MCF 10A (cell line): ENCODE data around the gene INTS11. TPM values are rescaled to one million over a fixed set of nuclear protein-coding genes. Genes with fewer than 3 reads are reported as not detected.

Experiments
- BruUV-seq: library from RNA; stranded (reverse); fragments of 400-500 nt; replicated peaks from 2 replicates; lab custom pipeline; 2021; lab: Mats Ljungman, UMichigan
- CTCF ChIA-PET: fragments of 300-600 bp; sonication (Branson Sonifier 250); formaldehyde crosslinking; extraction: SDS; loops from one replicate; lab custom pipeline; 2021; ENCODE audit warnings: antibody characterized with exemption, inconsistent platforms; lab: Yijun Ruan, JAX
- POLR2A ChIA-PET: fragments of 300-600, 350-650 bp; sonication (Branson Sonifier 250); formaldehyde crosslinking; extraction: SDS; loops from one replicate; lab custom pipeline; 2020; ENCODE audit warnings: antibody characterized with exemption, inconsistent platforms; lab: Yijun Ruan, JAX
- DNase-seq: peaks from one replicate; pipeline ENCODE4 v3.0.0-alpha.2; 2018; ENCODE audit not compliant: unreplicated experiment
- H3K27ac Mint-ChIP-seq: one replicate; pipeline ENCODE4 v1.8.0; 2022; ENCODE audit warnings: mild to moderate bottlenecking, low read depth, mixed read lengths; ENCODE audit not compliant: unreplicated experiment
- H3K27me3 Mint-ChIP-seq: one replicate; pipeline ENCODE4 v1.8.0; 2022; ENCODE audit warnings: mixed read lengths; ENCODE audit not compliant: insufficient read depth, unreplicated experiment
- H3K36me3 Mint-ChIP-seq: one replicate; pipeline ENCODE4 v1.8.0; 2022; ENCODE audit warnings: mild to moderate bottlenecking, moderate library complexity, mixed read lengths; ENCODE audit not compliant: insufficient read depth, unreplicated experiment
- H3K4me1 Mint-ChIP-seq: one replicate; pipeline ENCODE4 v1.8.0; 2022; ENCODE audit warnings: mixed read lengths; ENCODE audit not compliant: insufficient read depth, unreplicated experiment
- H3K4me3 Mint-ChIP-seq: one replicate; pipeline ENCODE4 v1.8.0; 2022; ENCODE audit warnings: mild to moderate bottlenecking, moderate library complexity, mixed read lengths; ENCODE audit not compliant: unreplicated experiment
- H3K9me3 Mint-ChIP-seq: one replicate; pipeline ENCODE4 v1.8.0; 2022; ENCODE audit warnings: mixed read lengths; ENCODE audit not compliant: unreplicated experiment
- intact Hi-C: fragments of 100-400 bp; cut with micrococcal nuclease; formaldehyde crosslinking; loops from 2 replicates; pipeline ENCODE4 v1.14.1; 2022
- total RNA-seq: library from RNA; stranded (reverse); gene quantifications from 2 replicates; pipeline ENCODE4 v1.2.3, GENCODE V29; 2022
- TF ChIP-seq, protein P1 (sequence below): fragments of 200-600 bp; IDR thresholded peaks from one replicate; pipeline ENCODE4 v1.8.0; 2022; ENCODE audit warnings: antibody characterized with exemption, mild to moderate bottlenecking; ENCODE audit not compliant: unreplicated experiment

INTS11 gene
- total RNA-seq, 1 experiment from 2014 or later, result 122 TPM

DNA sequence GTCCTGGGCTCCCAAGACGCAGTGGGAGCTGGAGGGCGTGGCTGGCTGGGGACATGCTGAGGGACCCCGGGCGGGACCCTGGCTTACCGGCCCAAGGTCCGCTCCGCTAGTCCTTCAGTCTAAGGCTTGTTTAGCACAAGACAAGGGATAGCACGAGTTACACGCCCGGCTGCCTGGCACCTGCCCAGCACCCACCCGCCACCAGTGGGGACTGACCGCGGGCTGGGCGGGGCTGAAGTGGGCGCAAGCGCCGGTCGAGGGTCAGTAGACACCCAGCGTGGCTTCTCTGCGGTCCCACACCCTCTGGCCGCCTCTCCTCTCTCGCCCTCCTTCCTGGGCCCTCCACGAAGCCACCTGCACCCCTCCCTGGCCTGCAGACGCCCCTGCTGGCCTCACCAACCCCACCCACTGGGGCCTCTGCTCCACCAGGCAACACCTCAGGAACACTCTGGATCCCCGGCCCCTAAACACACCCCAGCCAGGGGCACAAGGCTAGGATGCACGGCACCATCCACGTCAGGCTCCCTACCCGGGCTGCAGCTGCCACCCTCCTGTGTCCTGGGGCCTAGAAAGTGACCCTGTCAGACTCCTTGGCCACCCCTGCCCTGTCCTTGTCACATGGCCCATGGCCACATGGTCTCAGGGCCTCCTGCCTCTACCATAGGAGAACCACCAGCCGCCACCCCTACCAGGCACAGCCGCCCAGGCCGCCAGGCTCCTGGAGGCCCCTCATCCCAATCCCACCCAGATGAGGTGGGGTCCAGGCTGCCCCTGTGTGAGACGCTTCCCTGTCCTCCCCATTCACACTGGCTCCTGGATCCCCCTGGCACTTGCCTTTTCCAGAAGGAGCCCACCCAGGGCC, 12.7 kb upstream of the INTS11 start:
- POLR2A ChIA-PET, result interaction anchor here (0.9 to 1.1 kb wide), 2 partner anchors 10 to 11 kb away, joined by 3 read pairs; no protein-coding TSS in a partner anchor
- Mint-ChIP-seq H3K27me3 (no peaks in the 10 kb centered on the region), H3K4me3 (no peak overlapping the region), H3K9me3 (no peaks in the 10 kb centered on the region), H3K27ac (no peak overlapping the region), H3K36me3 (peaks cover 61% of the 10 kb centered on the region), H3K4me1 (no peaks in the 10 kb centered on the region)
- CTCF ChIA-PET, result no interaction called here
- TF ChIP-seq, protein P1, sequence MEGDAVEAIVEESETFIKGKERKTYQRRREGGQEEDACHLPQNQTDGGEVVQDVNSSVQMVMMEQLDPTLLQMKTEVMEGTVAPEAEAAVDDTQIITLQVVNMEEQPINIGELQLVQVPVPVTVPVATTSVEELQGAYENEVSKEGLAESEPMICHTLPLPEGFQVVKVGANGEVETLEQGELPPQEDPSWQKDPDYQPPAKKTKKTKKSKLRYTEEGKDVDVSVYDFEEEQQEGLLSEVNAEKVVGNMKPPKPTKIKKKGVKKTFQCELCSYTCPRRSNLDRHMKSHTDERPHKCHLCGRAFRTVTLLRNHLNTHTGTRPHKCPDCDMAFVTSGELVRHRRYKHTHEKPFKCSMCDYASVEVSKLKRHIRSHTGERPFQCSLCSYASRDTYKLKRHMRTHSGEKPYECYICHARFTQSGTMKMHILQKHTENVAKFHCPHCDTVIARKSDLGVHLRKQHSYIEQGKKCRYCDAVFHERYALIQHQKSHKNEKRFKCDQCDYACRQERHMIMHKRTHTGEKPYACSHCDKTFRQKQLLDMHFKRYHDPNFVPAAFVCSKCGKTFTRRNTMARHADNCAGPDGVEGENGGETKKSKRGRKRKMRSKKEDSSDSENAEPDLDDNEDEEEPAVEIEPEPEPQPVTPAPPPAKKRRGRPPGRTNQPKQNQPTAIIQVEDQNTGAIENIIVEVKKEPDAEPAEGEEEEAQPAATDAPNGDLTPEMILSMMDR, result no peak
- DNase-seq, result no peak
- no TSS peak for BruUV-seq
- intact Hi-C loops, result no loop called here

DNA sequence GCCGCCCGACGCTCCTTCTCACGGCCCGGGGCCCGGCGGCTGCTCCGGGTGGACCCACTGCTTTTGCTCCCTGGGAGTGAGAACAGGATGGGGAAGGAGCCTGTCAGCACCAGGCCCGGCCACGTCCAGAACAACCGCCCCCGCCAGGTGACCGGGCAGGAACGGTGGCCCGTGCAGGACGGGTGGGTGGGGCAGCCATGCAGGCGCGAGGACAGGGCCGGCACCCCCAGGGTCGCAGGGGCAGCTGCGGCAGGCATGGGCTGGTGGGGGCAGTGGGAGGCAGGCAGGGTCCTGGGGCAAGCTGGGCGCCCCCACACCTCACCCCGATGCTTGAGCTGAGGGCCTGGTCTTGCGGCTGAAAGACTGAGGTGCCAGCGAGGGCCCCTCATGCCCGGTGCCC, 12.0 kb upstream of the INTS11 start:
- no peak overlapping the region for H3K27ac Mint-ChIP-seq
- no peaks in the 10 kb centered on the region for H3K9me3 Mint-ChIP-seq
- BruUV-seq, result no TSS peak
- peaks cover 60% of the 10 kb centered on the region for H3K36me3 Mint-ChIP-seq
- no peak overlapping the region for H3K4me3 Mint-ChIP-seq
- DNase-seq, result no peak
- ChIA-PET CTCF (no interaction called here), POLR2A (interaction anchor here (0.6 kb wide), 1 partner anchor 141 kb away, joined by 3 read pairs; no protein-coding TSS in a partner anchor)
- H3K4me1 Mint-ChIP-seq, result no peaks in the 10 kb centered on the region
- intact Hi-C loops, result no loop called here
- TF ChIP-seq, protein P1, result no peak
- H3K27me3 Mint-ChIP-seq, result no peaks in the 10 kb centered on the region

DNA sequence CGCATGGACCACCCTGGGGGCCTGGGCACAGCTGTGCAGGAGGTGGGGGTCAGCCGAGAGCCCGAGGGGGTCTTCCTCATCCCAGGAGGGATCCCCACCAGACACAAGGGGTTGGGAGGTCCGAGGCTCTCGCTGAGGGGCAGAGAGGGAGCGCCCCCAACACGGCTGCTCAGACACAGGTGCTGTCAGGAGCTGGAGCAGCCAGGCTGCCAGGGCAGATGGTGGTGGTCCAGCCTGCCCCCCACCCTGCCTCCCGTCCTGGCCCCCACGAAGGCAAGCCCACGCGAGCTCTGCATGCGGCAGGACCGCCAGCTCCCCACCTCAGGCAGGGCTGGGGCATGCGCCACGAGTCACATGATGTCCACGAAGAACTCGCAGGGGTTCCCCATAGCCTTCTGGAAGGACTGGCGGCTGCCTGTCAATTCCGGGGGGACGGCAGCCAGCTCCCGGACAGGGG, 11.4 kb upstream of the INTS11 start:
- no TSS peak for BruUV-seq
- CTCF ChIA-PET, result no interaction called here
- intact Hi-C loops, result no loop called here
- TF ChIP-seq, protein P1, result no peak
- Mint-ChIP-seq H3K27ac (no peak overlapping the region), H3K9me3 (no peaks in the 10 kb centered on the region), H3K27me3 (no peaks in the 10 kb centered on the region), H3K4me3 (no peak overlapping the region), H3K36me3 (peaks cover 53% of the 10 kb centered on the region), H3K4me1 (no peaks in the 10 kb centered on the region)
- DNase-seq, result no peak
- POLR2A ChIA-PET, result interaction anchor here (0.6 to 1.5 kb wide), 2 partner anchors 17 to 142 kb away, joined by 3 to 4 read pairs; no protein-coding TSS in a partner anchor

DNA sequence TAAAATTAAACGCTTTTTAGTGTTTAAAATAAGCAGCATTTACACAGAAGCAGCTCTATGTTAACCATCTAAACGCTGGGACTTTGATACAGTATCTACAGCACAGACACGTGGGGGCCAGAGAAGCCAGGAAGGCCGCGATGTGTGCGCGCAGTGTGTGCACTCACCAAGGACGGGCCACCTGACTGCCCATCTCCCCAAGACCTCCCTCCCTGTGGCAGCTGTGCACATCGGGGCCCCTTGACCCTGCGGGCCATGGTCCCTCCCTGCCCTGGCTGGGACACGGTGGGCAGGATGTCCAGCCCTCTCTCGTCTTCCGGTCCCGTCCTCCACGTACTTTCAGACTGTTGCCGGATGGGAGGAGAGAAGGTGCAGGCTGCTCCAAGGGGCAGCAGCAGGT, 10.8 kb upstream of the INTS11 start:
- TF ChIP-seq, protein P1, result no peak
- H3K27ac Mint-ChIP-seq, result no peak overlapping the region
- H3K27me3 Mint-ChIP-seq, result no peaks in the 10 kb centered on the region
- intact Hi-C loops, result no loop called here
- BruUV-seq, result no TSS peak
- CTCF ChIA-PET, result interaction anchor here (0.6 to 1.1 kb wide), 4 partner anchors 9 to 373 kb away, joined by 3 to 8 read pairs (median 4); no protein-coding TSS in a partner anchor
- no peak for DNase-seq
- no peaks in the 10 kb centered on the region for H3K4me1 Mint-ChIP-seq
- peaks cover 48% of the 10 kb centered on the region for H3K36me3 Mint-ChIP-seq
- no peaks in the 10 kb centered on the region for H3K9me3 Mint-ChIP-seq
- POLR2A ChIA-PET, result interaction anchor here (1.1 to 1.5 kb wide), 2 partner anchors 12 to 17 kb away, joined by 4 read pairs; no protein-coding TSS in a partner anchor
- no peak overlapping the region for H3K4me3 Mint-ChIP-seq
